HepG2 (cell line): ENCODE measurements around the gene RNH1. TPM values are rescaled to one million over a fixed set of nuclear protein-coding genes. Genes with fewer than 3 reads are reported as not detected.
A peak's percentile ranks its signal among the peaks of the same experiment; 100 is the strongest.

Experiments
- DPF2 ChIP-seq: sonication (generic); formaldehyde crosslinking; IDR thresholded peaks from 2 replicates; pipeline ENCODE4 v1.4.0; 2020; ENCODE audit warnings: mild to moderate bottlenecking, low read depth, missing genetic modification reagents, borderline replicate concordance
- FOXM1 ChIP-seq: sonication (generic); formaldehyde crosslinking; IDR thresholded peaks from 2 replicates; pipeline ENCODE4 v1.5.0; 2020; ENCODE audit warnings: missing genetic modification reagents
- HDAC6 ChIP-seq: fragments of 200-600 bp; sonication (generic); IDR thresholded peaks from 2 replicates; pipeline ENCODE4 v1.7.0; 2017; ENCODE audit warnings: mild to moderate bottlenecking, antibody characterized with exemption, low read length, low read depth
- JDP2 ChIP-seq: sonication (generic); formaldehyde crosslinking; IDR thresholded peaks from 2 replicates; pipeline ENCODE4 v1.8.1; 2022; ENCODE audit warnings: missing genetic modification reagents, borderline replicate concordance
- JUNB ChIP-seq: sonication (generic); formaldehyde crosslinking; IDR thresholded peaks from 2 replicates; pipeline ENCODE4 v1.8.0; 2022; ENCODE audit warnings: missing genetic modification reagents, mild to moderate bottlenecking, borderline replicate concordance
- MATR3 ChIP-seq: sonication (generic); formaldehyde crosslinking; IDR thresholded peaks from 2 replicates; pipeline ENCODE4 v1.4.0; 2020; ENCODE audit warnings: missing genetic modification reagents
- MZF1 ChIP-seq: sonication (generic); formaldehyde crosslinking; IDR thresholded peaks from 2 replicates; pipeline ENCODE4 v1.8.1; 2023; ENCODE audit warnings: mild to moderate bottlenecking, missing genetic modification reagents, borderline replicate concordance
- NFRKB ChIP-seq: fragments of 450-650 bp; IDR thresholded peaks from 2 replicates; pipeline ENCODE4 v1.6.1; 2017
- PRMT3 ChIP-seq: sonication (generic); formaldehyde crosslinking; IDR thresholded peaks from 2 replicates; pipeline ENCODE4 v1.8.1; 2022; ENCODE audit warnings: low read depth, mild to moderate bottlenecking, moderate library complexity, missing genetic modification reagents, borderline replicate concordance
- SRSF9 ChIP-seq: fragments of 200-400 bp; formaldehyde crosslinking; IDR thresholded peaks from 2 replicates; pipeline ENCODE4 v1.6.1; 2018; ENCODE audit warnings: borderline replicate concordance, mild to moderate bottlenecking, low read depth, low read length; ENCODE audit not compliant: insufficient read depth, poor library complexity, severe bottlenecking
- XRCC5 ChIP-seq: fragments of 200-400 bp; formaldehyde crosslinking; optimal IDR thresholded peaks from 2 replicates; pipeline ENCODE3; 2017; ENCODE audit warnings: mild to moderate bottlenecking, low read length
- ZFP41 ChIP-seq: sonication (generic); formaldehyde crosslinking; IDR thresholded peaks from 2 replicates; pipeline ENCODE4 v1.4.0; 2020; ENCODE audit warnings: mild to moderate bottlenecking, missing genetic modification reagents, borderline replicate concordance
- ZNF10 ChIP-seq: sonication (generic); formaldehyde crosslinking; IDR thresholded peaks from 2 replicates; pipeline ENCODE4 v1.4.0; 2020; ENCODE audit warnings: mild to moderate bottlenecking, low read depth, missing genetic modification reagents, borderline replicate concordance
- ZNF296 ChIP-seq: sonication (generic); formaldehyde crosslinking; conservative IDR thresholded peaks from 2 replicates; pipeline ENCODE4 v1.5.0; 2020; ENCODE audit warnings: mild to moderate bottlenecking, missing genetic modification reagents
- ZNF34 ChIP-seq: sonication (generic); formaldehyde crosslinking; IDR thresholded peaks from 2 replicates; pipeline ENCODE4 v1.4.0; 2020; ENCODE audit warnings: mild to moderate bottlenecking, missing genetic modification reagents, borderline replicate concordance
- ZSCAN21 ChIP-seq: sonication (generic); formaldehyde crosslinking; IDR thresholded peaks from 2 replicates; pipeline ENCODE4 v1.8.0; 2022; ENCODE audit warnings: mild to moderate bottlenecking, missing genetic modification reagents, moderate library complexity, borderline replicate concordance
- polyA plus RNA-seq, 8 experiments: library from polyadenylated mRNA; depleted of rRNA in 3 of 8; stranded (reverse) in 7 of 8; unstranded in 1 of 8; fragments of >200 nt; fragmentation: Illumina TruSeq in 4 of 8; extraction: Trizol in 4 of 8; gene quantifications; 2 replicates each; pipeline versions ENCODE4 v1.2.1 to v1.2.3, GENCODE V29; 2011 to 2016; ENCODE audit warnings: low read depth in 4 of 8, missing spikeins in 1 of 8, mixed read lengths in 1 of 8; ENCODE audit not compliant: insufficient read depth in 1 of 8
- total RNA-seq, 5 experiments: library from RNA; depleted of rRNA; stranded (reverse); fragments of >200 nt; fragmentation: Illumina TruSeq; extraction: Trizol; gene quantifications; 2 replicates each; pipeline ENCODE4 v1.2.3, GENCODE V29; 2016; ENCODE audit warnings: low read depth in 1 of 5
- TF ChIP-seq, protein P1 (sequence below): sonication (generic); formaldehyde crosslinking; IDR thresholded peaks from 2 replicates; pipeline ENCODE4 v1.4.0; 2020; ENCODE audit warnings: missing genetic modification reagents
- TF ChIP-seq, protein P2 (sequence below): sonication (generic); formaldehyde crosslinking; IDR thresholded peaks from 2 replicates; pipeline ENCODE4 v1.5.1; 2020; ENCODE audit warnings: missing genetic modification reagents, mild to moderate bottlenecking, borderline replicate concordance
- TF ChIP-seq, protein P3 (sequence below): sonication (generic); formaldehyde crosslinking; IDR thresholded peaks from 2 replicates; pipeline ENCODE4 v1.8.1; 2023; ENCODE audit warnings: mild to moderate bottlenecking, moderate library complexity, missing genetic modification reagents
- TF ChIP-seq, protein P4 (sequence below): IDR thresholded peaks from 2 replicates; pipeline ENCODE4 v1.6.1; 2016; ENCODE audit warnings: mild to moderate bottlenecking, missing biosample characterization, missing genetic modification reagents
- TF ChIP-seq, protein P5 (sequence below): IDR thresholded peaks from 2 replicates; pipeline ENCODE4 v1.6.1; 2016; ENCODE audit warnings: control low read depth

RNH1 gene
- total and polyA plus RNA-seq, 2 of the 13 experiments (the other 11 are each of a cell fraction or from before 2014, with no cell fraction given), result 36.0 to 74.1 TPM

DNA sequence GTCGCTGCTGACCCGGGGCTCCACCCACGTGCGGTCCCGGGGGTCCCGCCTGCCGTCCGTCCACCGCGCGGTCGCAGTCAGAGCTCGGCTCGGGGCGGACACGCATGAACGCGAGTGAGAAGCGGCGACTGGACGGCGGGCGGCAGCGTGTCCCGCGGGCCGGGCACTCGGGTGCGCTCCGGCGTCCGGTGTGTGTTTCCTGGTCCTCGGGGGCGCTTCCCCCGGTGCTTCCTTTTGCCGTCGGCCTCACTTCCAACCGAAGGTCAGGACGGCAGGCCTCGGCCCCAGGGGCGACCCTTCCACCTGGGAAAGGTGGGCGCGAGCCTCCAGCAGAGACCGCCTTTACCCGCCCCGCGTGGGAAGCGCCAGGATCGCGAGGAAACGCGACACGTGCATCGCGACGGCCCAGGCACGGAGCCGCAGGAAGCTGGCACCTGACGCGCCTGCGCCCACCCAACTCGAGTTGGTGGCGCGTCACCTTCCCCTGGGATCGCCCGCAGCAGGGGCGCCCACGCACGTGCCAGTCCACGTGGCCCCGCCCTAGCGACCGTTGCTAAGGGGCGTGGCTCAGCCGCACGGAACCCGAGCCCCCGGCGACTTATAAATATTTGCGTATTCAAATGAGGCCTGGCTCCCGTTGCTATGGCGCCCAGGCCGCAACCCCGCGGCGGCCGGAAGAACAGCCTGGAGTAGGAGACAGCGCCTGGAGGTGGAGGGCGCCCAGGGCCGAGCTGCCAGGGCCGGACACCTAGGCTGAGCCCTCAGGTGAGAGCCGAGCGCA, 30.0 kb upstream of the RNH1 start, which contains the start of gene LRRC56 (continued):
- TF ChIP-seq, protein P1, sequence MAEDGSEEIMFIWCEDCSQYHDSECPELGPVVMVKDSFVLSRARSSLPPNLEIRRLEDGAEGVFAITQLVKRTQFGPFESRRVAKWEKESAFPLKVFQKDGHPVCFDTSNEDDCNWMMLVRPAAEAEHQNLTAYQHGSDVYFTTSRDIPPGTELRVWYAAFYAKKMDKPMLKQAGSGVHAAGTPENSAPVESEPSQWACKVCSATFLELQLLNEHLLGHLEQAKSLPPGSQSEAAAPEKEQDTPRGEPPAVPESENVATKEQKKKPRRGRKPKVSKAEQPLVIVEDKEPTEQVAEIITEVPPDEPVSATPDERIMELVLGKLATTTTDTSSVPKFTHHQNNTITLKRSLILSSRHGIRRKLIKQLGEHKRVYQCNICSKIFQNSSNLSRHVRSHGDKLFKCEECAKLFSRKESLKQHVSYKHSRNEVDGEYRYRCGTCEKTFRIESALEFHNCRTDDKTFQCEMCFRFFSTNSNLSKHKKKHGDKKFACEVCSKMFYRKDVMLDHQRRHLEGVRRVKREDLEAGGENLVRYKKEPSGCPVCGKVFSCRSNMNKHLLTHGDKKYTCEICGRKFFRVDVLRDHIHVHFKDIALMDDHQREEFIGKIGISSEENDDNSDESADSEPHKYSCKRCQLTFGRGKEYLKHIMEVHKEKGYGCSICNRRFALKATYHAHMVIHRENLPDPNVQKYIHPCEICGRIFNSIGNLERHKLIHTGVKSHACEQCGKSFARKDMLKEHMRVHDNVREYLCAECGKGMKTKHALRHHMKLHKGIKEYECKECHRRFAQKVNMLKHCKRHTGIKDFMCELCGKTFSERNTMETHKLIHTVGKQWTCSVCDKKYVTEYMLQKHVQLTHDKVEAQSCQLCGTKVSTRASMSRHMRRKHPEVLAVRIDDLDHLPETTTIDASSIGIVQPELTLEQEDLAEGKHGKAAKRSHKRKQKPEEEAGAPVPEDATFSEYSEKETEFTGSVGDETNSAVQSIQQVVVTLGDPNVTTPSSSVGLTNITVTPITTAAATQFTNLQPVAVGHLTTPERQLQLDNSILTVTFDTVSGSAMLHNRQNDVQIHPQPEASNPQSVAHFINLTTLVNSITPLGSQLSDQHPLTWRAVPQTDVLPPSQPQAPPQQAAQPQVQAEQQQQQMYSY (CRISPR knock-in tag), result peak; percentile 22; the same call in 1 of the 2 replicates
- TF ChIP-seq XRCC5 (no peak), JDP2 (CRISPR knock-in tag) (no peak), PRMT3 (no peak), MZF1 (CRISPR knock-in tag) (no peak), SRSF9 (no peak), DPF2 (CRISPR knock-in tag) (no peak), JUNB (CRISPR knock-in tag) (no peak), MATR3 (CRISPR knock-in tag) (no peak), ZNF296 (CRISPR knock-in tag) (no peak), ZSCAN21 (CRISPR knock-in tag) (0 out of 2 replicates have a peak, but pooled peaks have one; percentile 53), NFRKB (no peak), ZFP41 (no peak), FOXM1 (CRISPR knock-in tag) (no peak), ZNF34 (CRISPR knock-in tag) (no peak), ZNF10 (CRISPR knock-in tag) (no peak), HDAC6 (no peak)
- TF ChIP-seq, protein P2, sequence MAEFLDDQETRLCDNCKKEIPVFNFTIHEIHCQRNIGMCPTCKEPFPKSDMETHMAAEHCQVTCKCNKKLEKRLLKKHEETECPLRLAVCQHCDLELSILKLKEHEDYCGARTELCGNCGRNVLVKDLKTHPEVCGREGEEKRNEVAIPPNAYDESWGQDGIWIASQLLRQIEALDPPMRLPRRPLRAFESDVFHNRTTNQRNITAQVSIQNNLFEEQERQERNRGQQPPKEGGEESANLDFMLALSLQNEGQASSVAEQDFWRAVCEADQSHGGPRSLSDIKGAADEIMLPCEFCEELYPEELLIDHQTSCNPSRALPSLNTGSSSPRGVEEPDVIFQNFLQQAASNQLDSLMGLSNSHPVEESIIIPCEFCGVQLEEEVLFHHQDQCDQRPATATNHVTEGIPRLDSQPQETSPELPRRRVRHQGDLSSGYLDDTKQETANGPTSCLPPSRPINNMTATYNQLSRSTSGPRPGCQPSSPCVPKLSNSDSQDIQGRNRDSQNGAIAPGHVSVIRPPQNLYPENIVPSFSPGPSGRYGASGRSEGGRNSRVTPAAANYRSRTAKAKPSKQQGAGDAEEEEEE (CRISPR knock-in tag), result no peak
- TF ChIP-seq, protein P3, sequence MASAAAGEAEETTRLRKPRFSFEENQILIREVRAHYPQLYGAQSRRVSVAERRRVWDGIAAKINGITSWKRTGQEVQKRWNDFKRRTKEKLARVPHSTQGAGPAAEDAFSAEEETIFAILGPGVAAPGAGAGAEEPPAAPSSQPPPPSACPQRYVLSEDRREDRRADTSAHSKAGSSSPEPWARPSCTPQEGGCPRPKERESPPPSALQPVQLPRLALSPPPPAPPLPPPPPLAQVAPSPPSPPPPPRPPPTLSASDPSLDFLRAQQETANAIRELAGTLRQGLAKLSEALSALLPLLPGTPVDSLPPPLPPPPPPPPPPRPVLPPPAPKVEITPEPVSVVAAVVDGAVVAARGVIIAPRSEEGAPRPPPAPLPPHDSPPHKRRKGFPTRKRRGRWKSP (CRISPR knock-in tag), result no peak
- TF ChIP-seq, protein P4, sequence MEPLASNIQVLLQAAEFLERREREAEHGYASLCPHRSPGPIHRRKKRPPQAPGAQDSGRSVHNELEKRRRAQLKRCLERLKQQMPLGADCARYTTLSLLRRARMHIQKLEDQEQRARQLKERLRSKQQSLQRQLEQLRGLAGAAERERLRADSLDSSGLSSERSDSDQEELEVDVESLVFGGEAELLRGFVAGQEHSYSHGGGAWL (CRISPR knock-in tag), result no peak; the same call in 1 of the 2 replicates
- TF ChIP-seq, protein P5, sequence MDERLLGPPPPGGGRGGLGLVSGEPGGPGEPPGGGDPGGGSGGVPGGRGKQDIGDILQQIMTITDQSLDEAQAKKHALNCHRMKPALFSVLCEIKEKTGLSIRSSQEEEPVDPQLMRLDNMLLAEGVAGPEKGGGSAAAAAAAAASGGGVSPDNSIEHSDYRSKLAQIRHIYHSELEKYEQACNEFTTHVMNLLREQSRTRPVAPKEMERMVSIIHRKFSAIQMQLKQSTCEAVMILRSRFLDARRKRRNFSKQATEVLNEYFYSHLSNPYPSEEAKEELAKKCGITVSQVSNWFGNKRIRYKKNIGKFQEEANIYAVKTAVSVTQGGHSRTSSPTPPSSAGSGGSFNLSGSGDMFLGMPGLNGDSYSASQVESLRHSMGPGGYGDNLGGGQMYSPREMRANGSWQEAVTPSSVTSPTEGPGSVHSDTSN (CRISPR knock-in tag), result no peak
